ENCODE data around the gene RWDD4.

RWDD4 gene

DNA sequence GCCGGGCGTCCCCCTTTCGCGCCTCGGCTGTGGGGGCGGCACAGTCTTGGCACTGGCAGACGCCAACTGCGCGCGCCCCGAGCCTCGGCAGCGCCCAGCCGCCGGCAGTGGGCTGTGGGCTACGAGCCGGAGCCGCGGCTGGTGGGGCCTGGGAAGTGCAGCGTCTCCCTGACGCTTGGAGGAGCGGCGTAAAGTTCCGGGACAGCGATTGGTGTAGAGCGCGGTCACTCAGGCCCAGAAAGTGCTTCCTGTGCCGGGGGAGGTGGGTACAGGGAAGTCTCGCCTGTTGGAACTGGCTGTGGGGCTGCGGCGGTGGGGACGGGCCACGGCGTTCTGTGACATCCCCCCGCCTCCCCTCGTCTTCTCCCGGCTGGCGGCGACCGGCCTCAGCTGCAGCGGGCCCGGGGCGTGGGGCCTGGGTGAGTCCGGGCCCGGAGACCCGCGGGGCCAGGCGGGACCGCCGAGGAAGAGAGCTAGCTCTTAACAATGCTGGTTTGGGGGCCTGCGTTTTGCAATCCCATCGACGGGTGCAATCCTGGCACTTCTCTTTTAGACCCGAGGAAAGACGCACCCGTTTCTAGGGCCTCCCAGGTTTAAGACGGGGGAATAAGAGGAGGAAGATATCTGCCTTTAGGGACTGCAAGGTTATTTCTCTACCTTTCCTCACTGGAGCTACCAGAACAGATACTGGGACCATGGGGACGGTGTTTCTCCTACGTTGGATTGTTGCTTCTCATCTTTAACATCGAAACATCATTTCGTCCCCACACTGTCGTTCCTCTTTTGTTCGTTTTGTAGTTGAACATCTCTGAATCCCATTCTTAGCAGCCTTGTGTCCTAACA is at the start of gene RWDD4, which contains the start of gene TRAPPC11:
TSS of gene RWDD4 (minus strand) at position 157 of the 843 bp plus-strand sequence. CDS start 233 bp downstream, outside the sequence.
TSS of gene TRAPPC11 (plus strand) at position 265 of the 843 bp plus-strand sequence. CDS start 4,575 bp downstream, outside the sequence.
- peak; percentile 98 for DNase-seq

DNA sequence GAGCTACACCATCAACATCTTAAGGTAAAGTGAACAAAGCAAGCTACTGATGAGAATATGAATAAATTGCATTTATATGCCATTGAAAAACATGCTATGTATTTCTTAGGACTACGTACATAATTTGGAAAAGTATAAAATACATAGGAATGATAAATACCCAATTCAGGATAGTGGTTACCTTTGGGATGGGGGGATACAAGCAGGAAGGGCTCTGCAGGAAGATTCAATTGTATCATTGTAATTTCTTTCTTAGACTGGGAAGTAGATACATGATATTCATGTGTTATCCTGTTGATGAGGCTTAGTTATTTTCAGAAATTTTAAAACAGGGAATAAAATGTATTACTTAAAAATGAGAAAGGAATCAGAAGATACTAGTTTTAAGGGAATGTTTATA is 43.5 kb upstream of the RWDD4 start:
- DNase-seq: no peak

GRCh38 chr4:183700407-183700806 is 41.4 kb upstream of the RWDD4 start:
- DNase-seq: no peak

GRCh38 chr4:183698909-183699308 is 39.9 kb upstream of the RWDD4 start:
- DNase-seq: no peak

DNA sequence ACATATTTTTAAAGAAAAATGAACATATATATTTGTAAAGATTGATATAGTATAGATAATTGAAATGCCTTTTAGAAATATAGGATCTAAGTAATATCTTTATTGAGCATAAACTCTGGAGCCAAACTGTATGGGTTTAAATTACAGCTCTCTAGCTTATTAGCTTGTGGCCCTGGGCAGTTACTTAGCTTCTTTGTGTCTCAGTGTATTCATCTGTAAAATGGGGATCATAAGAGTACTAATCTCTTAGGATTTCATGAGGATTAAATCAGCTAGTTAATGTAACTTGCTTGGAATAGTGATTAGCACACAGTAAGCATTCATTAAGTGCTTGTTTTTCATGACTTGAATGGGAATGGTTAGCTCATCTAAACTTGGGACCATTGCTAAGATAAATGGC is 32.9 kb upstream of the RWDD4 start:
- DNase-seq: no peak

GRCh38 chr4:183691006-183691405 is 32.0 kb upstream of the RWDD4 start:
- no peak for DNase-seq

- DNase-seq: no peak
Measured at GRCh38 chr4:183688216-183688615, 29.2 kb upstream of the RWDD4 start.

- DNase-seq: no peak
Measured at GRCh38 chr4:183686461-183686860, 27.5 kb upstream of the RWDD4 start.

- DNase-seq: no peak
Measured at GRCh38 chr4:183681119-183681518, 22.1 kb upstream of the RWDD4 start.

DNA sequence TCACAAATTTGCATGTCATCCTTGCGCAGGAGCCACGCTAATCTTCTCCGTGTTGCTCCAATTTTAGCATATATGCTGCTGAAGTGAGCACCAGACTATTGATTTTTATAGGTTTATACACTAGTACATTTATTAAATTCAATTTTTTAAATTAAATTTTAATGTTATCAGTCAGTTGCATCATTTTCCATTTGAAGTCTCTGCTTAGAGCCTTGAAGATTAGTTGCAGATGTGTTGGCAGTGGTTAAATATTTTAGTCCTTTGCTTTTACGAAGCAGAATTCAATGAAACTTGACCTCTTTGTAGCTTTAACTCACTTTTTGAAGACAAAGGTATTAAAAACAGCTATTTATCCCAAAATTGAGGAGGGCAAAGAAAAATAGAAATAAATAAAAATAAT is 16.6 kb upstream of the RWDD4 start:
- DNase-seq: no peak

GRCh38 chr4:183674153-183674552 is 15.2 kb upstream of the RWDD4 start:
- DNase-seq: no peak

GRCh38 chr4:183670960-183671555 is 12.1 kb upstream of the RWDD4 start:
- no peak for DNase-seq

DNA sequence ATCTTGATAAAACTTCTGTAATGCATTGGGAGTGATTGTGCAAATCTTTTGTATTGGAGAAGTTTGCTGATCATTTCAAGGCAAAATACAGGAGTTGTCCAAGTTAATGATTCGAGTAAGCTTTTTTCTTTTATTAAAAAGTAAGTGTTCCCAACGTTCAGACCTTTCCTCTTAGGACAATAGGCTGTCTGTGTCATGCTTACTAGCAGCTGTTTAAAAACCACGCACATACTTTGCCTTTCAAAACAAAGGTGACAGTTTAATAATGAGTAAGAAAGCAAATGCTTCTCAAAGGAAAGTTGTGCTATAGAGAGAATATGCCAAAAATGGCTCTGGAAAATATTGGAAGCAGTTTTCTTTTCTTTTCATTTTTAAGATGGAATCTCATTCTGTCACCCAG is 11.3 kb upstream of the RWDD4 start:
- no peak for DNase-seq

DNA sequence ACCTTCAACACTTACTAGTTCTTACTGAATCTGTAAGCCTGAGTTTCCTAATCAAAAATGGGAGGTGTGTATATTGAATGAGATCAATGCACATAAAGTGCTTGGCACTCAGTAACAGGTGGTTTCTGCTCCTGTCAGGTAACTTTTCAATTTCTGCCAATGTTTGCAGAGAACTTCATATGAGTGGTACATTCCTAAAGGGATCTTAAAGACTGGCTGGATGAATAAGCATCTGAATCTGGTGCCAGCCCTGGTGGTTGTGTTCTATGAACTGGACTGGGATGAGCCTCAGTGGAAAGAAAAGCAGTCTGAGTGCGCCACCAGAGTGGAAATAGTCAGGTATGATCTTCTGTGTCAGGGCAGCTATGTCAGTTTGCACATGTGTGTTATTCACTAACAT is 7.1 kb upstream of the RWDD4 start:
- DNase-seq: no peak

- no peak for DNase-seq
Measured at GRCh38 chr4:183659872-183660242, 872 bp upstream of the RWDD4 start.

DNA sequence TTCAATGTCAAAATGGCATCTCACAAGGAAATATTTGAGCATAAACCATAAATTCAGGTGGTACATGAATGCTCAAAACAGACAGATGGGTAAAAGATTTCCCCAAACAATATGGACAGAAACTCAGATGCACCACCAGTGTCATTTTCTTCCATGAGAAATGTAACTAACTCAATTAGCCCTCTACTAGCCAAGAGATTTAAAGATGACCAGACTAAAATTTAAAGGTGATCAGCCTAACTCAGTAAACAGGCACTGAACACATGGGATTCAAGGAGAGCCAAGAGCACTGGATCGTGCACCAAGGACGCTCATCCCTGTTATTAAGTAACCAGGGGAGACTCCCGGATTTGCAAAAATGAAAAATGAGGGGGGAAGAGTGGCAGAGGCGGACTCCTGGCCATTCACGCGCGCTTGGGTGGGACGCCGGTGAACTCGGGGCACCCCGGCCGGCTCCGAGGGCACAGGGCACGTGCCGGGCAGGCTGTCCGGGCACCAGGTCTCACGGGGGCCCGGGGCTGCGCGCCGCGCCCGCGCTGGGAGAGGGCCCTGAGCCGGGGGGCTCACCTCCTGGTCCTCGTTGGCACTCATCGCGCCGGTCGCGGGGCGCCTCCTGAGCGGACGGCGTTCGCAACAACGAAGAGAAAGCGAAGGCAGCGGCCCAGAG is 490 bp downstream of the RWDD4 start:
- DNase-seq: no peak

- no peak for DNase-seq
Measured at GRCh38 chr4:183657564-183657963, 1.4 kb downstream of the RWDD4 start.

GRCh38 chr4:183645326-183645725 is 13.7 kb downstream of the RWDD4 start:
- no peak for DNase-seq

DNA sequence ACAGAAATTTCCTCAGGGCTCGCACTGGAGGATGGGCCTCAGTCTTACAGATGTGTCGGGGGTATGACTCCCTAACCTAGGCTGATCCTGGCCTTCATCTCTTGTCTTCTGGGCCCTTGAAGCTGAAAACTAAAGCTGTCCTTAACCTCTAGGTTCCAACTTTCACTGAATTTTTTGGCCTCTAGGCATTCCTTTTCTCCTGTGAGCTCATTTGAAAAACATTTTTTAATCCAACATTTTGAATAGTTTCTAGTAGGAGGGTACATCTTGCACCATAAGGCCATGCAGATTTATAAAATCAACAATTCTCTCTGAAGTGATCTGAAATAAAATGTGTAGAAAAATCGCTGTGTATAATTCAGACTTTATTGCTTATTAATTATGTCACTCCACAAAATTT is 19.7 kb downstream of the RWDD4 start:
- DNase-seq: no peak

DNA sequence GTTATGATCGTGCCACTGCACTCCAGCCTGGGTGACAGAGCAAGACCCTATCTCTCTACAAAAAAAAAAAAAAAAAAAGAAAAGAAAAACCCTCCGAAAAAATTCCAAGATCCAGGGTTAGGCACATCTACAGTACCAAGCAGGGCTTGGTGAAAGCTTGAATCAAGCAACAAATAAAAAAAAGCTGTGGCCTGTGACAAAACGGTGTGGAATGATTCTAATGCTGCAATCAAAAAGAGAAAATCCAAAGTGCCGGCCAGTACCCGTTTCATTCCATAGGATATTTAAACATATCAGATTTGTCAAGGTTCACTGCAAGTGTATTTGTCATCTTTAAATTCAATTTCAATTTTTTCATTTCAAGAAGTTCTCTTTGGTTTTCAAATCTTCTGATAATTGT is 20.5 kb downstream of the RWDD4 start:
- DNase-seq: no peak

DNA sequence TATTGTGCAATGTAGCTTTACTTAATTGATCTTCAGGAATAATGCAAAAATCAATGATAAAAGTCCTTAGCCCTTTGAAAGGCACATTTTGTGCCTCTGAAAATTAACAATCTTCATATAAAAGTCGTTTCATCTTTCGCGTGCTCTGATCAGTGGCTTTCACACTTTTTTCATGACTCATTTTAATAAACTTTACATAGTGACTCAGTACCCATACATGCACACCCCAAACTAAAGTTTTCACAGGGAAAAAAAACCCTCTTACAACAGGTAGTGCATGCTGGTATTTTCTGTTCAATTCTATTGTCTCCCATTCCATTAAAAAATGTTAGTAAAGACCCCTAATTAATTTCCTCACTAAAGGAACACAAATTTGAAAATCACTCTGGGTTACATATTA is 21.5 kb downstream of the RWDD4 start:
- DNase-seq: no peak

DNA sequence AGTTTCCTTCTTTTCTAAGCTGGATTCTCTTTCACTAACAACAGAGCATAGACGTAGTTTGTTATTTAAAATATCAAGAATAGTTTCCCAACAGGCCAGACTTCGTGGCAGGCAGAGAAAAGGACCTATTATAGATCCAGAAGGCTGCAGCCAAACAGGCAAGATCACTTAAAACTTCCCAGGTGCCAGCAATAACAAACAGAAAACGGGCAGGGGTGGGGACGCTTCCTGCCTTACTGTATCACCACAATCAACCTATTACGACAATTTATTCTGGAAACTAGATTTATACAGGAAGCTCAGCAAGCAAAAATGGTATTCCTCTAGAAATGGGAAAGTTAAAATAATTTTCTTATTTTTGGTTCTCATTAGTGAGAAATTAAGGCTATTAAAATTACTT is 22.1 kb downstream of the RWDD4 start:
- DNase-seq: no peak

- no peak for DNase-seq
Measured at GRCh38 chr4:183636503-183636902, 22.5 kb downstream of the RWDD4 start.

GRCh38 chr4:183635741-183636140 is 23.2 kb downstream of the RWDD4 start:
- no peak for DNase-seq

Measured in CD4-positive, alpha-beta T cell treated with Interleukin-4 for 4 hours (primary cell).